Omental fat pad (tissue), 4 donors: Measurements from ENCODE around the gene KRT74. TPM values are rescaled to one million over a fixed set of nuclear protein-coding genes. Genes with fewer than 3 reads are reported as not detected.

Experiments
- ATAC-seq: fragments of 150-250 bp; one replicate; pipeline ENCODE4 v1.9.1; 2016; ENCODE audit warnings: mild to moderate bottlenecking, moderate library complexity; ENCODE audit not compliant: low FRiP score
- DNase-seq: peaks from one replicate; pipeline ENCODE4 v3.0.0-alpha.2; 2019; ENCODE audit warnings: low spot score
- CTCF ChIP-seq, 3 donors: fragments of 450-650 bp; IDR thresholded peaks; one replicate each; pipeline ENCODE4 v1.5.1; 2016 to 2017; ENCODE audit warnings: antibody characterized with exemption in 3 of 3, mild to moderate bottlenecking in 3 of 3, moderate library complexity in 2 of 3
- total RNA-seq, 4 donors: library from RNA; depleted of rRNA; stranded (reverse); fragments of >200 nt; gene quantifications; one replicate each; pipeline ENCODE4 v1.1.0, GENCODE V29; 2016

Gene KRT74
- total RNA-seq, 4 donors from 2014 or later, result not detected

GRCh38 chr12:52615208-52615868 is 41.7 kb upstream of the KRT74 start:
- DNase-seq (no peak), ATAC-seq (no peak)
- TF ChIP-seq CTCF (IDR thresholded peaks at IDR 0.05), result no peak

GRCh38 chr12:52614381-52615207 is 41.0 kb upstream of the KRT74 start:
- DNase-seq (no peak), ATAC-seq (no peak)

GRCh38 chr12:52613384-52614030 is 39.9 kb upstream of the KRT74 start:
- ATAC-seq (no peak), DNase-seq (no peak)
- TF ChIP-seq CTCF (IDR thresholded peaks at IDR 0.05), result no peak

More at GRCh38 chr12:52614381-52615207, 41.0 kb upstream of the KRT74 start:
- TF ChIP-seq CTCF (IDR thresholded peaks at IDR 0.05), result no peak

- DNase-seq (no peak), ATAC-seq (no peak)
- no peak for TF ChIP-seq CTCF (IDR thresholded peaks at IDR 0.05)
Observed at GRCh38 chr12:52612431-52613383, 39.1 kb upstream of the KRT74 start.

GRCh38 chr12:52611080-52611468 is 37.4 kb upstream of the KRT74 start:
- DNase-seq (no peak), ATAC-seq (no peak)
- no peak for TF ChIP-seq CTCF (IDR thresholded peaks at IDR 0.05)

GRCh38 chr12:52608826-52609630 is 35.4 kb upstream of the KRT74 start:
- DNase-seq, result no peak
- TF ChIP-seq CTCF (IDR thresholded peaks at IDR 0.05), result no peak

More at GRCh38 chr12:52608826-52609630, 35.4 kb upstream of the KRT74 start:
- no peak for ATAC-seq
